Esophagus muscularis mucosa (tissue), 4 donors: ENCODE data around the gene CAMK2A. TPM values are rescaled to one million over a fixed set of nuclear protein-coding genes. Genes with fewer than 3 reads are reported as not detected.
"Not testable (repeated sequence)": the region's sequence is repeated elsewhere in the genome, so short reads cannot be mapped to it uniquely, and the experiment has no call there.

ENCODE experiments used
- DNase-seq: peaks from one replicate; pipeline ENCODE4 v3.0.0-alpha.2; 2017; ENCODE audit errors: extremely low spot score
- H3K27ac ChIP-seq, 4 donors: fragments of 200-600 bp; sonication (generic); replicated peaks in 1 of 4; 1 replicate in 3 of 4; 2 replicates in 1 of 4; pipeline ENCODE4 v1.5.1; 2016 to 2019; ENCODE audit warnings: mild to moderate bottlenecking in 1 of 4
- H3K27me3 ChIP-seq, 4 donors: fragments of 200-600 bp; sonication (generic); one replicate each; pipeline versions ENCODE4 v1.5.1 to v1.6.0; 2016 to 2019
- H3K36me3 ChIP-seq, 4 donors: fragments of 200-600 bp; sonication (generic); one replicate each; pipeline ENCODE4 v1.5.1; 2016 to 2019
- H3K4me1 ChIP-seq, 4 donors: fragments of 200-600 bp; sonication (generic); one replicate each; pipeline ENCODE4 v1.5.1; 2016 to 2019
- H3K4me3 ChIP-seq, 4 donors: fragments of 200-600 bp; sonication (generic); 1 replicate in 2 of 4; 2 replicates in 2 of 4; pipeline ENCODE4 v1.5.1; 2016 to 2019; ENCODE audit warnings: mild to moderate bottlenecking in 4 of 4, moderate library complexity in 1 of 4
- H3K9me3 ChIP-seq, 4 donors: fragments of 200-600 bp; sonication (generic); 1 replicate in 3 of 4; 2 replicates in 1 of 4; pipeline ENCODE4 v1.5.1; 2016 to 2019
- EP300 ChIP-seq: sonication (generic); formaldehyde crosslinking; IDR thresholded peaks from one replicate; pipeline ENCODE4 v1.6.1; 2017; ENCODE audit warnings: antibody characterized with exemption
- POLR2A ChIP-seq: fragments of 450-650 bp; IDR thresholded peaks from one replicate; pipeline ENCODE4 v1.6.1; 2017; ENCODE audit warnings: antibody characterized with exemption, moderate library complexity, mild to moderate bottlenecking, low read depth
- POLR2AphosphoS5 ChIP-seq, 2 donors: sonication (generic); formaldehyde crosslinking; IDR thresholded peaks; one replicate each; pipeline ENCODE4 v1.6.1; 2017; ENCODE audit warnings: antibody characterized with exemption in 2 of 2
- WGBS: methylation state at CpG from one replicate; pipeline ENCODE4 v1.1.5; 2018; 5-methylcytosine and 5-hydroxymethylcytosine counted together
- intact Hi-C: fragments of 100-400 bp; cut with DNase I; formaldehyde crosslinking; loops from one replicate; pipeline ENCODE4 v1.15.1; 2023
- total RNA-seq, 4 donors: library from RNA; depleted of rRNA; stranded (reverse); fragments of >200 nt; gene quantifications; one replicate each; pipeline versions ENCODE4 v1.1.0 to v1.2.1, GENCODE V29; 2016
- TF ChIP-seq, protein P1 (sequence below), 3 experiments: fragments of 200-600 bp in 2 of 3; fragments of 450-650 bp in 1 of 3; sonication (generic) in 2 of 3; IDR thresholded peaks; one replicate each; pipeline ENCODE4 v1.5.1; 2017 to 2019; ENCODE audit warnings: antibody characterized with exemption in 3 of 3, mild to moderate bottlenecking in 2 of 3, moderate library complexity in 1 of 3

The CAMK2A gene
- total RNA-seq, 4 donors from 2014 or later: 2.5 to 8.0 (median 3.8) TPM

DNA sequence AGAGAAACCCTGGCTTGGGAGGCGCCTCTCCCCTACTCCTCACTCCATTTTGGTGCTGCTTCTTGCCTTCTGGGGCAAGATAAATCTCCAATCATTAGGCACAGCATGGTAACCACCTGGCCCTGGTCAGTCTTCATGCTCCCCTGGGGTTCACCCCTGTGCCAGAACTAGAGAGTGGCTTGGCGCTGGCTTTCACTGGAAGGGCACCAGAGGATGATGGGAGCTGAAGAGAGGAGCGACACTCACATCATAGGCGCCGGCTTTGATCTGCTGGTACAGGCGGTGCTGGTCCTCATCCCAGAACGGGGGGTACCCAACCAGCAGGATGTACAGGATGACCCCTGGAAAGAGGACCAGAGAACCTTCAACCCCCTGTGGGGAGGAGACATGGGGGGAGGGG lies 38.1 kb downstream of the CAMK2A start:
- Histone ChIP-seq H3K36me3 (no peaks in the 10 kb centered on the region), H3K27me3 (no peaks in the 10 kb centered on the region), H3K27ac (no peak overlapping the region), H3K4me3 (no peak overlapping the region), H3K9me3 (no peaks in the 10 kb centered on the region), H3K4me1 (no peaks in the 10 kb centered on the region)
- intact Hi-C loops: no loop called here
- TF ChIP-seq EP300 (no peak), POLR2AphosphoS5 (IDR thresholded peaks at IDR 0.05) (no peak), POLR2A (no peak)
- TF ChIP-seq, protein P1, sequence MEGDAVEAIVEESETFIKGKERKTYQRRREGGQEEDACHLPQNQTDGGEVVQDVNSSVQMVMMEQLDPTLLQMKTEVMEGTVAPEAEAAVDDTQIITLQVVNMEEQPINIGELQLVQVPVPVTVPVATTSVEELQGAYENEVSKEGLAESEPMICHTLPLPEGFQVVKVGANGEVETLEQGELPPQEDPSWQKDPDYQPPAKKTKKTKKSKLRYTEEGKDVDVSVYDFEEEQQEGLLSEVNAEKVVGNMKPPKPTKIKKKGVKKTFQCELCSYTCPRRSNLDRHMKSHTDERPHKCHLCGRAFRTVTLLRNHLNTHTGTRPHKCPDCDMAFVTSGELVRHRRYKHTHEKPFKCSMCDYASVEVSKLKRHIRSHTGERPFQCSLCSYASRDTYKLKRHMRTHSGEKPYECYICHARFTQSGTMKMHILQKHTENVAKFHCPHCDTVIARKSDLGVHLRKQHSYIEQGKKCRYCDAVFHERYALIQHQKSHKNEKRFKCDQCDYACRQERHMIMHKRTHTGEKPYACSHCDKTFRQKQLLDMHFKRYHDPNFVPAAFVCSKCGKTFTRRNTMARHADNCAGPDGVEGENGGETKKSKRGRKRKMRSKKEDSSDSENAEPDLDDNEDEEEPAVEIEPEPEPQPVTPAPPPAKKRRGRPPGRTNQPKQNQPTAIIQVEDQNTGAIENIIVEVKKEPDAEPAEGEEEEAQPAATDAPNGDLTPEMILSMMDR (IDR thresholded peaks at IDR 0.05): no peak
- no peak for DNase-seq
- WGBS: 85% methylated on average over 5 of the region's 7 CpGs

DNA sequence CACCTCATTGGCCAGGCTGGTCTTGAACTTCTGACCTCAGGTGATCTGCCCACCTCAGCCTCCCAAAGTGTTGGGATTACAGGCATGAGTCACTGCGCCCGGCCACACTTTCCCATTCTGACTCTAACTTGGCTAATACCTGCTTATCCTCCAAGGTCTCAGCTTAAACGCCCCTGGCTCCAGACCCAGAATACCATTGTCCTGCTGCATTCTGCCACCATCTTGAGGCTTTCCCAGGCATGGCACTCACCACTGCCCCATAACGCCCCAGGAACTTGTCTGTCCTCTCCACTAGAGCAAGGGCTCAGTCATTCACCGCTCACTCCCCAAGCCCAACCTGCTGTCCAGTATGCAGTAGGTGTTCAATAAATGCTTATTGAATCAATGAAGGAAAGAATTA lies 39.8 kb downstream of the CAMK2A start:
- Histone ChIP-seq H3K9me3 (no peaks in the 10 kb centered on the region), H3K4me3 (no peak overlapping the region), H3K36me3 (no peaks in the 10 kb centered on the region), H3K27me3 (no peaks in the 10 kb centered on the region), H3K4me1 (peaks cover 11 to 14% (median 14%) of the 10 kb centered on the region in 4 donors), H3K27ac (no peak overlapping the region)
- no peak for DNase-seq
- TF ChIP-seq EP300 (no peak), POLR2AphosphoS5 (IDR thresholded peaks at IDR 0.05) (no peak), POLR2A (no peak)
- TF ChIP-seq, protein P1 (IDR thresholded peaks at IDR 0.05): no peak
- intact Hi-C loops: loop anchor here (10.0 kb wide), 1 partner anchor 105 kb away; the partner anchor contains the start of gene TCOF1
- 89% methylated on average over 5 of the region's 5 CpGs for WGBS

DNA sequence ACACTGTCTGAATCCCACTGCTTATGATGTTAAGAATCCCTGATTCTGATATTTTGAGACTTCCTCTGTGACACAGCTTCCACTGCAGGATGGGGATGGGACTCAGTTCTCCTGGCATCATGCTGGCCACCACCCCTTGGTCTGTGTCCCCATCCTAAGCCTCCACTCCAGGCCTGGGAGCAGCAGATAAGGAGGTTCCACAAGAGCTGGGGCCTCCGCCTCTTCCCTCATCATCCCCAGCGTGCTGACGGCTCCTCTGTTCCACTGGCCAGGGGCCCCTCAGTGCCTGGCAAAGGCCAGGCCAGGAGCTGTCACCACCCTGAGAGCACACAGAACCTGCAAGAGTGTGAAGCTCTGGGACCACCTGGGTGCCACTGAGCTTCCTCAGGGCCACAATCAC lies 40.6 kb downstream of the CAMK2A start:
- 100% methylated on average over 3 of the region's 3 CpGs for WGBS
- DNase-seq: no peak
- no peak overlapping the region for H3K4me3 ChIP-seq
- TF ChIP-seq, protein P1 (IDR thresholded peaks at IDR 0.05): no peak
- TF ChIP-seq POLR2A (no peak), EP300 (no peak), POLR2AphosphoS5 (IDR thresholded peaks at IDR 0.05) (no peak)
- H3K4me1 ChIP-seq: peaks cover 13 to 22% (median 21%) of the 10 kb centered on the region in 4 donors
- intact Hi-C loops: loop anchor here (10.0 kb wide), 1 partner anchor 106 kb away; the partner anchor contains the start of gene TCOF1
- H3K36me3 ChIP-seq: no peaks in the 10 kb centered on the region
- no peak overlapping the region for H3K27ac ChIP-seq
- no peaks in the 10 kb centered on the region for H3K9me3 ChIP-seq
- no peaks in the 10 kb centered on the region for H3K27me3 ChIP-seq

DNA sequence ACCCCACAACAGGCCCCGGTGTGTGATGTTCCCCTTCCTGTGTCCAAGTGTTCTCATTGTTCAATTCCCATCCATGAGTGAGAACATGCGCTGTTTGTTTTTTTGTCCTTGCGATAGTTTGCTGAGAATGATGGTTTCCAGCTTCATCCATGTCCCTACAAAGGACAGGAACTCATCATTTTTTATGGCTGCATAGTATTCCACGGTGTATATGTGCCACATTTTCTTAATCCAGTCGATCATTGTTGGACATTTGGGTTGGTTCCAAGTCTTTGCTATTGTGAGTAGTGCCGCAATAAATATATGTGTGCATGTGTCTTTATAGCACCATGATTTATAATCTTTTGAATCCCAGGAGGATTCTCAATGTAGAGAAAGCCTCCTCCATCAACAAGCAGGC lies 41.1 kb downstream of the CAMK2A start:
- H3K9me3 ChIP-seq, DNase-seq, H3K36me3 ChIP-seq, H3K4me3 ChIP-seq, H3K27ac ChIP-seq, H3K27me3 ChIP-seq: not testable (repeated sequence)
- intact Hi-C loops: loop anchor here (10.0 kb wide), 1 partner anchor 106 kb away; the partner anchor contains the start of gene TCOF1
- 100% methylated on average over 6 of the region's 6 CpGs for WGBS
- H3K4me1 ChIP-seq: peaks cover 13 to 26% (median 21%) of the 10 kb centered on the region in 4 donors

DNA sequence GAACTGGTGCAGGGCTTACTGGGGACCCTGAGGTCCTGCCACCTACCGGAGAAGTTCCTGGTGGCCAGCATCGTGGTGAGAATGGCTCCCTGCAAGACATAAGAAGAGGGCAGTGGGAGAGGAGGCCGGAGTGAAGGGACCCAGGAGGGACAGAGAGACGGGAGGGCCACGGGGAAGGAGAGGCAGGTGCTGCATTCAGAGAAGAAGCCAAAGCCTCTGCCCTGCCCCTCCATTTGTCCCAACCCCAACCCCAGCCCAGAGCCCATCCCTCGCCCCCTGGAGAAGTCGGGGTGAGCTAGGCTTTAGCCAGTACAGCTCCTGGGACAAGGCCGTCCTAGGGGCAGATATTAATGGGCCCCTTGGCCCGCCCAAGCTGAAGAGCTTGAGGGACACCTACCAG lies 41.8 kb downstream of the CAMK2A start:
- Histone ChIP-seq H3K9me3 (no peaks in the 10 kb centered on the region), H3K27ac (no peak overlapping the region), H3K4me3 (no peak overlapping the region), H3K4me1 (peaks cover 13 to 26% (median 21%) of the 10 kb centered on the region in 4 donors), H3K27me3 (no peaks in the 10 kb centered on the region), H3K36me3 (peaks cover 0 to 2% (median 0%) of the 10 kb centered on the region in 4 donors)
- TF ChIP-seq POLR2A: no peak
- TF ChIP-seq EP300: no peak
- TF ChIP-seq, protein P1 (IDR thresholded peaks at IDR 0.05): no peak
- intact Hi-C loops: loop anchor here (10.0 kb wide), 1 partner anchor 107 kb away; the partner anchor contains the start of gene TCOF1
- DNase-seq: no peak
- WGBS: 94% methylated on average over 8 of the region's 9 CpGs
